DND-41 (cell line): ENCODE measurements around the gene SMC5.

Source experiments
- EZH2 ChIP-seq: IDR thresholded peaks from 3 replicates; pipeline ENCODE4 v1.6.1; 2012; ENCODE audit warnings: borderline replicate concordance, low read depth, mild to moderate bottlenecking, moderate library complexity, low read length, inconsistent platforms; ENCODE audit not compliant: severe bottlenecking
- TF ChIP-seq, protein P1 (sequence below): IDR thresholded peaks from 2 replicates; pipeline ENCODE4 v1.5.1; 2012; ENCODE audit warnings: borderline replicate concordance, low read length, moderate library complexity, mild to moderate bottlenecking; ENCODE audit not compliant: poor library complexity, severe bottlenecking; ENCODE audit errors: extremely low read depth

DNA sequence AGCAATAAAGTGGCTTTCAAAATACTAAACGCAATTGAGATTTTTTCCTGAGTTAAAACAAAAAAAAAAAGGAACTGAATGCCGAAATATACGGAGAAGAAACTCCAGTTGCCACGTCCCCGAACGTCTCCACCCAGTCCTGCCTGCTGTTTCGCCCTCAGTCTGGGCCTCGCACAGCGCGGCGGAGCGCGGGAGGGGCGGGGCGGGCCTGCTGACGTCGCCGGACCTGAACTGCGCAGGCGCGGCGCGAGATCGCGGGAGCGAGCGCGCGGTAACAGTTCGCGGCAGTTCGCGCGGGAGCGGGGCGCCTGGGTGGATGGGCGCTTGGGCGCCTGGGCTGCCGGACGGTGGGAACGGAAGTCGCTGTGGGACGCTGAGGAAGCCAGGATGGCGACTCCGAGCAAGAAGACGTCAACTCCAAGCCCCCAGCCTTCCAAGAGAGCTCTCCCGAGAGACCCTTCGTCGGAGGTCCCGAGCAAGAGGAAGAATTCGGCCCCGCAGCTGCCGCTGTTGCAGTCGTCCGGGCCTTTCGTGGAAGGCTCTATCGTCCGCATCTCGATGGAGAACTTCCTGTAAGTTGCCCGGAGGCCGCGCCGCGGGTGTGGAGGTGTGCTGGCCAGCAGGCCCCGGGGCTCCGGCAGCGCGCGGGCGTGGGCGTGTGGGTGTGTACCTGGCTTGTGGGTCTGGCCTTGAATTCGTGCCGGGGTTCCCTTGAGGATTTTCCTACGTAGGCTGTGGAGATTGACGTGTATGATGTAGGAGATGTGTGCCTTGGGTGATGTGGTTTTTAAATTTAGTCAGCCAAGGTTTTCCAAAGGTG lies at the start of gene SMC5:
- TF ChIP-seq, protein P1, sequence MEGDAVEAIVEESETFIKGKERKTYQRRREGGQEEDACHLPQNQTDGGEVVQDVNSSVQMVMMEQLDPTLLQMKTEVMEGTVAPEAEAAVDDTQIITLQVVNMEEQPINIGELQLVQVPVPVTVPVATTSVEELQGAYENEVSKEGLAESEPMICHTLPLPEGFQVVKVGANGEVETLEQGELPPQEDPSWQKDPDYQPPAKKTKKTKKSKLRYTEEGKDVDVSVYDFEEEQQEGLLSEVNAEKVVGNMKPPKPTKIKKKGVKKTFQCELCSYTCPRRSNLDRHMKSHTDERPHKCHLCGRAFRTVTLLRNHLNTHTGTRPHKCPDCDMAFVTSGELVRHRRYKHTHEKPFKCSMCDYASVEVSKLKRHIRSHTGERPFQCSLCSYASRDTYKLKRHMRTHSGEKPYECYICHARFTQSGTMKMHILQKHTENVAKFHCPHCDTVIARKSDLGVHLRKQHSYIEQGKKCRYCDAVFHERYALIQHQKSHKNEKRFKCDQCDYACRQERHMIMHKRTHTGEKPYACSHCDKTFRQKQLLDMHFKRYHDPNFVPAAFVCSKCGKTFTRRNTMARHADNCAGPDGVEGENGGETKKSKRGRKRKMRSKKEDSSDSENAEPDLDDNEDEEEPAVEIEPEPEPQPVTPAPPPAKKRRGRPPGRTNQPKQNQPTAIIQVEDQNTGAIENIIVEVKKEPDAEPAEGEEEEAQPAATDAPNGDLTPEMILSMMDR = no peak
- TF ChIP-seq EZH2 = no peak
